A549 (cell line): ENCODE results near the gene CLEC16A.

ENCODE experiments used
- CHD2 ChIP-seq: fragments of 150-350 bp; IDR thresholded peaks from 2 replicates; pipeline ENCODE4 v1.6.1; 2014; ENCODE audit warnings: low read length; ENCODE audit not compliant: partially characterized antibody
- CHD4 ChIP-seq: fragments of 200-600 bp; sonication (generic); IDR thresholded peaks from 2 replicates; pipeline ENCODE4 v1.6.1; 2016; ENCODE audit warnings: antibody characterized with exemption, mild to moderate bottlenecking, borderline replicate concordance
- EP300 ChIP-seq, 2 experiments: fragments of >200 bp; sonication (Bioruptor Twin); formaldehyde crosslinking; IDR thresholded peaks; 2 replicates in 1 of 2; 3 replicates in 1 of 2; pipeline ENCODE4 v1.6.1; 2016 to 2017
- ESRRA ChIP-seq: fragments of 150-350 bp; IDR thresholded peaks from 2 replicates; pipeline ENCODE4 v1.6.1; 2014; ENCODE audit warnings: mild to moderate bottlenecking, low read length, borderline replicate concordance
- HDAC2 ChIP-seq: fragments of 200-600 bp; sonication (generic); IDR thresholded peaks from 2 replicates; pipeline ENCODE4 v1.6.1; 2016
- HEYL ChIP-seq: fragments of 250-450 bp; sonication (Bioruptor Pico); IDR thresholded peaks from 2 replicates; pipeline ENCODE4 v1.8.0; 2021; ENCODE audit warnings: mild to moderate bottlenecking, moderate library complexity
- MAFK ChIP-seq: fragments of 450-650 bp; IDR thresholded peaks from 2 replicates; pipeline ENCODE4 v1.6.1; 2014; ENCODE audit not compliant: partially characterized antibody
- POLR2A ChIP-seq: IDR thresholded peaks from 2 replicates; pipeline ENCODE4 v1.6.1; 2012; ENCODE audit warnings: mild to moderate bottlenecking, low read length
- ZFP36 ChIP-seq: fragments of 450-650 bp; IDR thresholded peaks from 2 replicates; pipeline ENCODE4 v1.6.1; 2014; ENCODE audit warnings: borderline replicate concordance; ENCODE audit not compliant: partially characterized antibody
- TF ChIP-seq, protein P1 (sequence below): fragments of >200 bp; sonication (Bioruptor Twin); formaldehyde crosslinking; IDR thresholded peaks from 3 replicates; pipeline ENCODE4 v1.5.1; 2016
- TF ChIP-seq, protein P2 (sequence below): fragments of 200-600 bp; sonication (generic); IDR thresholded peaks from 2 replicates; pipeline ENCODE4 v1.6.1; 2016; ENCODE audit warnings: antibody characterized with exemption, mild to moderate bottlenecking, moderate library complexity

DNA sequence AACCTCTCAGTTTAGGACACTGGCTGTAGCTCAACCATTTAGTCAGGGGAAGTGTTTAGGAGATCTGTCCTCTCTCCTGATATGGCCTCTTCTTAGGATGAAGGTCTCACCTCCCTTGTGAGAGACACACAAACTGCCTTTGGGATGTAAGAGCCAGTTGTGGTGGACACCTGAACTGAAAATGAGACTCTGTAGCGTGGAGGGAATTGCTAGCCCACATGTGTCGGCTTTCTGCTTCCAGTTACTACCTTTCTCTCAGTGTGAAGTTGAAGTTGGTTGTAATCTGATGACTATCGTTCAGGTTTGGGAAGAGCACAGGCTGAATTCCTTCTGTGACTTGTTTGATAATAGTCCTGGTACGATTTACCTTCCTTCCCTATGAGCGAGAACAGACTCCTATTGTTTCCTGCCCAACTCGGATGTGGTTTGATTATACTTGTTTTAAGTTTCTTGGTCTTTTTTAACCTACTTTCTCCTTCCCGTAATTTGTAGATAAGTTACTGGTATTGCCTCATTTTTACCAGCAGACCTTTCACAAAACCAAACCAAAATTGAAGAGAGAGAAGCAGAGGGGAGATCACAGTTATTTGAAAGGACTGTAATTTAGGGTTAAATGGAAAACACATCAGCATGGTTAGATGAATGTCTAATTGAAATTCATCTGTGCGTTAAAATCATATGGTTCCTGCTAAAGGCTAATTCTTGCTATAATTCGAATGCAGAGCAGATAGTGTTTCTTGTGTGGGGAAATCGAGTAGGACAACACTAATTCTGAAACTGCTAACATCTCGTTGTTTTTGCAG lies 43.2 kb downstream of the CLEC16A start:
- TF ChIP-seq HEYL (CRISPR knock-in tag) (no peak), ZFP36 (no peak), MAFK (no peak), CHD4 (no peak), POLR2A (no peak), CHD2 (no peak), ESRRA (no peak), HDAC2 (no peak), EP300 (IDR thresholded peaks at IDR 0.05) (no peak)
- TF ChIP-seq, protein P1, sequence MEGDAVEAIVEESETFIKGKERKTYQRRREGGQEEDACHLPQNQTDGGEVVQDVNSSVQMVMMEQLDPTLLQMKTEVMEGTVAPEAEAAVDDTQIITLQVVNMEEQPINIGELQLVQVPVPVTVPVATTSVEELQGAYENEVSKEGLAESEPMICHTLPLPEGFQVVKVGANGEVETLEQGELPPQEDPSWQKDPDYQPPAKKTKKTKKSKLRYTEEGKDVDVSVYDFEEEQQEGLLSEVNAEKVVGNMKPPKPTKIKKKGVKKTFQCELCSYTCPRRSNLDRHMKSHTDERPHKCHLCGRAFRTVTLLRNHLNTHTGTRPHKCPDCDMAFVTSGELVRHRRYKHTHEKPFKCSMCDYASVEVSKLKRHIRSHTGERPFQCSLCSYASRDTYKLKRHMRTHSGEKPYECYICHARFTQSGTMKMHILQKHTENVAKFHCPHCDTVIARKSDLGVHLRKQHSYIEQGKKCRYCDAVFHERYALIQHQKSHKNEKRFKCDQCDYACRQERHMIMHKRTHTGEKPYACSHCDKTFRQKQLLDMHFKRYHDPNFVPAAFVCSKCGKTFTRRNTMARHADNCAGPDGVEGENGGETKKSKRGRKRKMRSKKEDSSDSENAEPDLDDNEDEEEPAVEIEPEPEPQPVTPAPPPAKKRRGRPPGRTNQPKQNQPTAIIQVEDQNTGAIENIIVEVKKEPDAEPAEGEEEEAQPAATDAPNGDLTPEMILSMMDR: no peak
- TF ChIP-seq, protein P2, sequence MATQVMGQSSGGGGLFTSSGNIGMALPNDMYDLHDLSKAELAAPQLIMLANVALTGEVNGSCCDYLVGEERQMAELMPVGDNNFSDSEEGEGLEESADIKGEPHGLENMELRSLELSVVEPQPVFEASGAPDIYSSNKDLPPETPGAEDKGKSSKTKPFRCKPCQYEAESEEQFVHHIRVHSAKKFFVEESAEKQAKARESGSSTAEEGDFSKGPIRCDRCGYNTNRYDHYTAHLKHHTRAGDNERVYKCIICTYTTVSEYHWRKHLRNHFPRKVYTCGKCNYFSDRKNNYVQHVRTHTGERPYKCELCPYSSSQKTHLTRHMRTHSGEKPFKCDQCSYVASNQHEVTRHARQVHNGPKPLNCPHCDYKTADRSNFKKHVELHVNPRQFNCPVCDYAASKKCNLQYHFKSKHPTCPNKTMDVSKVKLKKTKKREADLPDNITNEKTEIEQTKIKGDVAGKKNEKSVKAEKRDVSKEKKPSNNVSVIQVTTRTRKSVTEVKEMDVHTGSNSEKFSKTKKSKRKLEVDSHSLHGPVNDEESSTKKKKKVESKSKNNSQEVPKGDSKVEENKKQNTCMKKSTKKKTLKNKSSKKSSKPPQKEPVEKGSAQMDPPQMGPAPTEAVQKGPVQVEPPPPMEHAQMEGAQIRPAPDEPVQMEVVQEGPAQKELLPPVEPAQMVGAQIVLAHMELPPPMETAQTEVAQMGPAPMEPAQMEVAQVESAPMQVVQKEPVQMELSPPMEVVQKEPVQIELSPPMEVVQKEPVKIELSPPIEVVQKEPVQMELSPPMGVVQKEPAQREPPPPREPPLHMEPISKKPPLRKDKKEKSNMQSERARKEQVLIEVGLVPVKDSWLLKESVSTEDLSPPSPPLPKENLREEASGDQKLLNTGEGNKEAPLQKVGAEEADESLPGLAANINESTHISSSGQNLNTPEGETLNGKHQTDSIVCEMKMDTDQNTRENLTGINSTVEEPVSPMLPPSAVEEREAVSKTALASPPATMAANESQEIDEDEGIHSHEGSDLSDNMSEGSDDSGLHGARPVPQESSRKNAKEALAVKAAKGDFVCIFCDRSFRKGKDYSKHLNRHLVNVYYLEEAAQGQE: no peak
